Measurements from ENCODE around the gene NT5C3A. TPM values are rescaled to one million over a fixed set of nuclear protein-coding genes. Genes with fewer than 3 reads are reported as not detected.

The NT5C3A gene
- total RNA-seq, 4 donors from 2014 or later, result 18.8 to 32.9 (median 24.6) TPM

GRCh38 chr7:33089142-33089541, 26.6 kb upstream of the NT5C3A start:
- DNase-seq (ENCODE audit: low spot score) (no peak), ATAC-seq (ENCODE audit: low FRiP score) (no peak)
- TF ChIP-seq, protein P1, sequence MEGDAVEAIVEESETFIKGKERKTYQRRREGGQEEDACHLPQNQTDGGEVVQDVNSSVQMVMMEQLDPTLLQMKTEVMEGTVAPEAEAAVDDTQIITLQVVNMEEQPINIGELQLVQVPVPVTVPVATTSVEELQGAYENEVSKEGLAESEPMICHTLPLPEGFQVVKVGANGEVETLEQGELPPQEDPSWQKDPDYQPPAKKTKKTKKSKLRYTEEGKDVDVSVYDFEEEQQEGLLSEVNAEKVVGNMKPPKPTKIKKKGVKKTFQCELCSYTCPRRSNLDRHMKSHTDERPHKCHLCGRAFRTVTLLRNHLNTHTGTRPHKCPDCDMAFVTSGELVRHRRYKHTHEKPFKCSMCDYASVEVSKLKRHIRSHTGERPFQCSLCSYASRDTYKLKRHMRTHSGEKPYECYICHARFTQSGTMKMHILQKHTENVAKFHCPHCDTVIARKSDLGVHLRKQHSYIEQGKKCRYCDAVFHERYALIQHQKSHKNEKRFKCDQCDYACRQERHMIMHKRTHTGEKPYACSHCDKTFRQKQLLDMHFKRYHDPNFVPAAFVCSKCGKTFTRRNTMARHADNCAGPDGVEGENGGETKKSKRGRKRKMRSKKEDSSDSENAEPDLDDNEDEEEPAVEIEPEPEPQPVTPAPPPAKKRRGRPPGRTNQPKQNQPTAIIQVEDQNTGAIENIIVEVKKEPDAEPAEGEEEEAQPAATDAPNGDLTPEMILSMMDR (IDR thresholded peaks at IDR 0.05), result no peak

GRCh38 chr7:33087858-33088257, 25.3 kb upstream of the NT5C3A start:
- ATAC-seq (ENCODE audit: low FRiP score) (no peak), DNase-seq (ENCODE audit: low spot score) (no peak)
- TF ChIP-seq, protein P1 (IDR thresholded peaks at IDR 0.05), result no peak

DNA sequence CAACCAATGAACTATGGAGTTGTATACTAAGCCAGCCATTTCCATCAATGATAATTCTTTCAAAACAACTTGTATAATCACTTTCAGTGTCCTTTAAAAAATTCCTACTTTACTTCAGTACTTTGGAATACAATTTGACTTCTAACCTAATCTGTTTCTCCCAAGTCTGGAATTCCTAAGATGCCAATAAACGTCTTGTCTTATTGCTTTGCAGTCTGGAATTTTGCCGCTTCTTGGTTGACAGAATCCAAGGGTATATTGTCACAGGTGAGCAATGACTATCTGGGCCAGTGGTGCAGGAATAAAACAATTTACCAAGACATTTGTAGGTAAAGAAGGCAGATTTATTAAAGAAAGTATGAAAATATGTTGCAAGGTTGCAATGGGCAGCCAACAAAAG, 24.8 kb upstream of the NT5C3A start:
- ATAC-seq (ENCODE audit: low FRiP score), result no peak
- TF ChIP-seq, protein P1 (IDR thresholded peaks at IDR 0.05), result no peak
- DNase-seq (ENCODE audit: low spot score), result no peak

DNA sequence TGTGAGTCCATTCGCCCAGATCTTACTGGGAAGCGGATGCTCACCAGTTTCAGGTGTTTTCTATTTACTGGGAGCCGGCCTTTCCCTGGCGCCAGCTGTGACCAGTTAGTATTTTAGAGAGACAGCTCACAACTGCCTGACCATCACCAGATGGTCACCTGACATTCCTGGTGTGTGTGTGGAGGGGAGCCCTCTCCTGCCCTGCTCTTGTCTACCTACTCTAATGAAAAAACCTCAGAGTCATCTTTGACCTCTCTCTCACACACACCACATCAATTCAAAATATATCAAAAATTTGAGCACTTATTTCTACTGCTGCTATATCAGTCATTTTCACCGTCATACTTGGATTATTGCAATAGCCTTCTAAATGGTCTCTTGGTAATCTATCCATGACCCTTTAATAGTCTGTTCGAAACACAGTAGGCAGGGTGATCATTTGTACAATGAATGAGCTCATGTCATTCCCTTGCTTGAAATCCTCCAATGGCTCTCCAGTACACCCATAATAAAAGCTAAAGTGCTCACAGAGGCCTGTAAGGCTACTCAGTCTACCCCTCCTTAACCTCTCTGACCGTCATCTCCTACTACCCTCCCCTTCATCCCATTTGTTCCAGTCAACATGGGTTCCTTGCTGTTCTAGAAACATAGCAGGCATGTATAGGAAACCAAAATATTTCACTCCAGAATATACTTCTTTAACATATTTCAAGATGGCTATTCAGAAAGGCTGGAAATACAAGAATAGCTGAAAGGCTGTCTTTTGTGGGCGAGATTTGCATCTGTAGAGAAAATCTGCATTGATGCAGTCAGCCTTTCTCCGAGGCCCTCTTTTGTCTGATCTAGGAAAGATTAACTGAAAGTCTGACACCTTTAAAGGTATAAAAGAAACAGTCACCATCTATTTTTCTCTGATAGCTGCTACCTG, 17.5 kb upstream of the NT5C3A start:
- TF ChIP-seq, protein P1 (IDR thresholded peaks at IDR 0.05), result no peak
- ATAC-seq (ENCODE audit: low FRiP score), result no peak

DNA sequence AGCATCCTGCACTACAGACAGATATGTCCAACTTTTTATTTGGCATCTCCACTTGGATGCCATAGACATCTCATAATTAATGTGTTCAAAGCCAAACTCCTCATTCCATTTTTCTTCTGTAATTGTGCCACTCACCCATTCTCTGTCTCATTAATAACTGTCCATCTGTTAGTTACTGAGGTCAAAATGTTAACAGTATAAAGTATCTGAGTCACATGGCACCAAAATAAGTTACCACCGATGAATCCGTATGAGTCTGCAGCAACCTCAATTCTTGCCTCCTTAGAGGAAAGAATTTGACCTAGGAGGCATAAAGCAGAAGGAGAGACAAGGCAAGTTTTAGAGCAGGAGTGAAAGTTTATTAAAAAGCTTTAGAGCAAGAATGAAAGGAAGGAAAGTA, 16.5 kb upstream of the NT5C3A start:
- no peak for ATAC-seq (ENCODE audit: low FRiP score)
- TF ChIP-seq, protein P1 (IDR thresholded peaks at IDR 0.05), result no peak

More for the DNA sequence above, 17.5 kb upstream of the NT5C3A start:
- no peak for DNase-seq (ENCODE audit: low spot score)

DNA sequence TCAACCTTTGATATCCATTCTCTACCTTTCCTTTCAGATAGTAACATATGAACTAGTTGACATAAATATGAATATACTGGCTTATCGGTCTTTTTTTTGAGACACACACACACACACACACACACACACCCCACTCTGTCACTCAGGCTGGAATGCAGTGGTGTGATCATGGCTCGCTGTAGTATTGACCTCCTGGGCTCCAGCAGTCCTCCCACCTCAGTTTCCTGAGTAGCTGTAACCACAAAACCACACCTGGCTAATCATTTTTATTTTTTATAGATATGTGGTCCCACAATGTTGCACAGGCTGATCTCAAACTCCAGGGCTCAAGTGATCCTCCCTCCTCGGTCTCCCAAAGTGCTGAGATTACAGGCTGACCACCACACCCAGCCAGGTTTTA, 14.2 kb upstream of the NT5C3A start:
- no peak for ATAC-seq (ENCODE audit: low FRiP score)
- DNase-seq (ENCODE audit: low spot score), result no peak
- TF ChIP-seq, protein P1 (IDR thresholded peaks at IDR 0.05), result no peak

More for the DNA sequence above, 16.5 kb upstream of the NT5C3A start:
- DNase-seq (ENCODE audit: low spot score), result no peak
